ENCODE data around the gene SPATA17.

Gene SPATA17

GRCh38 chr1:217875229-217875628, 244.1 kb downstream of the SPATA17 start:
- no peaks in the 10 kb centered on the region for H3K27me3 ChIP-seq (replicated peaks; ENCODE audit: control insufficient read depth, insufficient read depth, low read length)
- no peak overlapping the region for H3K4me3 ChIP-seq (replicated peaks; ENCODE audit: low read depth, low read length)
- TF ChIP-seq CTCF (IDR thresholded peaks at IDR 0.05; ENCODE audit: insufficient read depth, low read length, poor library complexity, severe bottlenecking): no peak
- DNase-seq (ENCODE audit: extremely low read depth, insufficient read length): no peak
- no peaks in the 10 kb centered on the region for H3K36me3 ChIP-seq (ENCODE audit: control insufficient read depth, insufficient read depth, low read length)

- no peaks in the 10 kb centered on the region for H3K36me3 ChIP-seq (ENCODE audit: control insufficient read depth, insufficient read depth, low read length)
- no peak for DNase-seq (ENCODE audit: extremely low read depth, insufficient read length)
- no peak for TF ChIP-seq CTCF (IDR thresholded peaks at IDR 0.05; ENCODE audit: insufficient read depth, low read length, poor library complexity, severe bottlenecking)
- no peaks in the 10 kb centered on the region for H3K27me3 ChIP-seq (replicated peaks; ENCODE audit: control insufficient read depth, insufficient read depth, low read length)
- H3K4me3 ChIP-seq (replicated peaks; ENCODE audit: low read depth, low read length): no peak overlapping the region
Measured at GRCh38 chr1:217876401-217876800, 245.3 kb downstream of the SPATA17 start.

- Histone ChIP-seq H3K4me3 (replicated peaks; ENCODE audit: low read depth, low read length) (no peak overlapping the region), H3K36me3 (ENCODE audit: control insufficient read depth, insufficient read depth, low read length) (no peaks in the 10 kb centered on the region), H3K27me3 (replicated peaks; ENCODE audit: control insufficient read depth, insufficient read depth, low read length) (no peaks in the 10 kb centered on the region)
- TF ChIP-seq CTCF (IDR thresholded peaks at IDR 0.05; ENCODE audit: insufficient read depth, low read length, poor library complexity, severe bottlenecking): no peak
- DNase-seq (ENCODE audit: extremely low read depth, insufficient read length): no peak
Measured at GRCh38 chr1:217876896-217877295, 245.8 kb downstream of the SPATA17 start.

- DNase-seq (ENCODE audit: extremely low read depth, insufficient read length): no peak
- no peak for TF ChIP-seq CTCF (IDR thresholded peaks at IDR 0.05; ENCODE audit: insufficient read depth, low read length, poor library complexity, severe bottlenecking)
- Histone ChIP-seq H3K27me3 (replicated peaks; ENCODE audit: control insufficient read depth, insufficient read depth, low read length) (no peaks in the 10 kb centered on the region), H3K36me3 (ENCODE audit: control insufficient read depth, insufficient read depth, low read length) (no peaks in the 10 kb centered on the region), H3K4me3 (replicated peaks; ENCODE audit: low read depth, low read length) (no peak overlapping the region)
Measured at GRCh38 chr1:217881131-217881543, 250.0 kb downstream of the SPATA17 start.

GRCh38 chr1:217881607-217882332, 250.6 kb downstream of the SPATA17 start:
- Histone ChIP-seq H3K27me3 (replicated peaks; ENCODE audit: control insufficient read depth, insufficient read depth, low read length) (no peaks in the 10 kb centered on the region), H3K4me3 (replicated peaks; ENCODE audit: low read depth, low read length) (no peak overlapping the region), H3K36me3 (ENCODE audit: control insufficient read depth, insufficient read depth, low read length) (no peaks in the 10 kb centered on the region)
- no peak for DNase-seq (ENCODE audit: extremely low read depth, insufficient read length)
- TF ChIP-seq CTCF (IDR thresholded peaks at IDR 0.05; ENCODE audit: insufficient read depth, low read length, poor library complexity, severe bottlenecking): no peak

GRCh38 chr1:217885181-217885580, 254.0 kb downstream of the SPATA17 start:
- no peak overlapping the region for H3K4me3 ChIP-seq (replicated peaks; ENCODE audit: low read depth, low read length)
- no peak for TF ChIP-seq CTCF (IDR thresholded peaks at IDR 0.05; ENCODE audit: insufficient read depth, low read length, poor library complexity, severe bottlenecking)
- no peaks in the 10 kb centered on the region; the same call in 1 of the 2 replicates for H3K27me3 ChIP-seq (replicated peaks; ENCODE audit: control insufficient read depth, insufficient read depth, low read length)
- no peaks in the 10 kb centered on the region for H3K36me3 ChIP-seq (ENCODE audit: control insufficient read depth, insufficient read depth, low read length)
- DNase-seq (ENCODE audit: extremely low read depth, insufficient read length): no peak
